Gastroesophageal sphincter (tissue), 4 donors: Measurements from ENCODE around the gene TNFRSF4. TPM values are rescaled to one million over a fixed set of nuclear protein-coding genes. Genes with fewer than 3 reads are reported as not detected.

Experiments
- ATAC-seq: fragments of 150-250 bp; one replicate; pipeline ENCODE4 v1.9.1; 2016; ENCODE audit warnings: mild to moderate bottlenecking, moderate library complexity
- H3K27ac ChIP-seq, 4 donors: fragments of 200-600 bp; sonication (generic) in 3 of 4; 1 replicate in 3 of 4; 2 replicates in 1 of 4; pipeline ENCODE4 v1.5.1; 2016 to 2019
- H3K27me3 ChIP-seq: fragments of 200-600 bp; sonication (generic); one replicate; pipeline ENCODE4 v1.5.1; 2019
- H3K36me3 ChIP-seq, 2 donors: fragments of 200-600 bp; sonication (generic); one replicate each; pipeline ENCODE4 v1.5.1; 2019; ENCODE audit warnings: control low read depth in 1 of 2
- H3K4me1 ChIP-seq, 3 donors: fragments of 200-600 bp; sonication (generic); 1 replicate in 2 of 3; 2 replicates in 1 of 3; pipeline ENCODE4 v1.5.1; 2016 to 2019; ENCODE audit warnings: control low read depth in 2 of 3
- H3K4me3 ChIP-seq, 2 donors: fragments of 200-600 bp; sonication (generic); one replicate each; pipeline ENCODE4 v1.5.1; 2019; ENCODE audit warnings: mild to moderate bottlenecking in 1 of 2, moderate library complexity in 1 of 2
- H3K9me3 ChIP-seq, 3 donors: fragments of 200-600 bp; sonication (generic); one replicate each; pipeline ENCODE4 v1.5.1; 2017 to 2019; ENCODE audit warnings: control low read depth in 2 of 3
- CTCF ChIP-seq, 4 experiments: fragments of 200-600 bp in 2 of 4; fragments of 450-650 bp in 2 of 4; sonication (generic) in 1 of 4; IDR thresholded peaks; one replicate each; pipeline ENCODE4 v1.5.1; 2017 to 2019; ENCODE audit warnings: antibody characterized with exemption in 4 of 4, mild to moderate bottlenecking in 2 of 4, moderate library complexity in 2 of 4
- EP300 ChIP-seq: sonication (generic); formaldehyde crosslinking; IDR thresholded peaks from one replicate; pipeline ENCODE4 v1.6.1; 2017; ENCODE audit warnings: antibody characterized with exemption, mild to moderate bottlenecking
- POLR2A ChIP-seq, 2 donors: fragments of 450-650 bp; IDR thresholded peaks; one replicate each; pipeline ENCODE4 v1.6.1; 2017; ENCODE audit warnings: antibody characterized with exemption in 2 of 2, mild to moderate bottlenecking in 2 of 2, moderate library complexity in 1 of 2
- POLR2AphosphoS5 ChIP-seq: sonication (generic); formaldehyde crosslinking; IDR thresholded peaks from one replicate; pipeline ENCODE4 v1.6.1; 2017; ENCODE audit warnings: antibody characterized with exemption
- WGBS, 2 donors: methylation state at CpG; one replicate each; pipeline ENCODE4 v1.1.5; 2018; ENCODE audit warnings: low coverage in 1 of 2; 5-methylcytosine and 5-hydroxymethylcytosine counted together
- total RNA-seq, 4 donors: library from RNA; depleted of rRNA; stranded (reverse); fragments of >200 nt; gene quantifications; one replicate each; pipeline ENCODE4 v1.1.0, GENCODE V29; 2016

Gene TNFRSF4
- total RNA-seq, 4 donors from 2014 or later: 0.93 to 1.6 (median 1.3) TPM

DNA sequence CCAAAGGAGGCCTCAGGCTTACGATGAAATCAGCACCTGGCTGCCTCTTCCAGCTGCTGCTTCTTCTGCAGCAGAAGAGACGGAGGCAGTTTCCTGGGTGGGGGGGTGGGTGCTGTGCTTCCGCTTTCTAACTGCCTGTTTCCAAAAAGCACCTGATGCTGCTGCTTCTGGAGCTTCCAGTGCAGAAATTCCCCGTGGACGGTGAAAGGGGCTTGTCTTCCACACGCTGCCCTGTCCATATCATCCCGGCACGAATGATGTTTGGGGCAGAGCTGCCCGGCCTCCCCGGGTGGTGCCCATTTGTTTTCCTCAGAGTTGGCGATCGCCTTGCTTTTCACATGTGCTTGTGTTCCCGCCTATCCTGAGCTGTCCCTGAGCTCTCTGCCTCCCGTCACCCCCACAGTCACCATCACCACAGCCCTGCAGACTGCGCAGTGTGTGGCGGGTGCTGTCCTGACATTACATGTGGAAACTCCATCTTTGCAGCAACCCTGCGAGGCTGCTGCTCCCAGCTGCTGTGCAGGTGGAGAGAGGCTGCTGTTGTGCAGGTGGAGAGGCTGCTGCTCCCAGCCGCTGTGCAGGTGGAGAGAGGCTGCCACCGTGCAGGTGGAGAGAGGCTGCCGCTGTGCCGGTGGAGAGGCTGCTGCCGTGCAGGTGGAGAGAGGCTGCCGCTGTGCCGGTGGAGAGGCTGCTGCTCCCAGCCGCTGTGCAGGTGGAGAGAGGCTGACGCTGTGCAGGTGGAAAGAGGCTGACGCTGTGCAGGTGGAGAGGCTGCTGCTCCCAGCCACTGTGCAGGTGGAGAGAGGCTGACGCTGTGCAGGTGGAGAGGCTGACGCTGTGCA is 38.5 kb downstream of the TNFRSF4 start:
- peaks cover 0 to 8% (median 0%) of the 10 kb centered on the region in 3 donors for H3K4me1 ChIP-seq
- H3K9me3 ChIP-seq: no peaks in the 10 kb centered on the region
- 66 to 78% methylated on average over 7 to 8 of the region's 29 CpGs for WGBS, 2 donors
- no peak for TF ChIP-seq EP300
- H3K36me3 ChIP-seq: no peaks in the 10 kb centered on the region
- H3K4me3 ChIP-seq: no peak overlapping the region
- ATAC-seq: no peak
- no peak overlapping the region for H3K27ac ChIP-seq
- peaks cover 100% of the 10 kb centered on the region for H3K27me3 ChIP-seq

- Histone ChIP-seq H3K27me3 (peaks cover 100% of the 10 kb centered on the region), H3K9me3 (no peaks in the 10 kb centered on the region), H3K4me1 (peaks cover 0 to 8% (median 0%) of the 10 kb centered on the region in 3 donors), H3K36me3 (no peaks in the 10 kb centered on the region), H3K4me3 (no peak within 1 kb of the TSS), H3K27ac (no peak within 1 kb of the TSS)
- TF ChIP-seq POLR2AphosphoS5 (no peak), POLR2A (IDR thresholded peaks at IDR 0.05) (no peak), CTCF (IDR thresholded peaks at IDR 0.05) (no peak), EP300 (no peak)
- peak; percentile 18 for ATAC-seq
- 14% methylated on average over 5 of the region's 35 CpGs; no CpG with 5 or more reads in 1 of the 2 donors for WGBS, 2 donors
These were observed 40.0 kb downstream of the TNFRSF4 start, which contains the start of gene TTLL10 for GRCh38 chr1:1173793-1174415. TSS of gene TTLL10 (plus strand) at chr1:1173880. CDS start at chr1:1179216, 5,336 bp downstream.

- no peak for ATAC-seq
These were observed 40.7 kb downstream of the TNFRSF4 start for GRCh38 chr1:1173061-1173792.

GRCh38 chr1:1171546-1172340 is 42.2 kb downstream of the TNFRSF4 start:
- Histone ChIP-seq H3K9me3 (no peaks in the 10 kb centered on the region), H3K27ac (no peak overlapping the region), H3K4me3 (no peak overlapping the region), H3K36me3 (no peaks in the 10 kb centered on the region), H3K4me1 (peaks cover 0 to 8% (median 0%) of the 10 kb centered on the region in 3 donors), H3K27me3 (peaks cover 100% of the 10 kb centered on the region)
- ATAC-seq: no peak
- 88% methylated on average over 4 of the region's 33 CpGs; no CpG with 5 or more reads in 1 of the 2 donors for WGBS, 2 donors
- TF ChIP-seq POLR2AphosphoS5 (no peak), EP300 (no peak)

More at GRCh38 chr1:1173061-1173792, 40.7 kb downstream of the TNFRSF4 start:
- Histone ChIP-seq H3K27me3 (peaks cover 100% of the 10 kb centered on the region), H3K36me3 (no peaks in the 10 kb centered on the region), H3K27ac (no peak overlapping the region), H3K4me3 (no peak overlapping the region), H3K9me3 (no peaks in the 10 kb centered on the region), H3K4me1 (peaks cover 0 to 8% (median 0%) of the 10 kb centered on the region in 3 donors)
- TF ChIP-seq POLR2A (IDR thresholded peaks at IDR 0.05) (no peak), CTCF (IDR thresholded peaks at IDR 0.05) (no peak), EP300 (no peak)
- 20 to 37% methylated on average over 1 to 8 of the region's 32 CpGs for WGBS, 2 donors

GRCh38 chr1:1171161-1171545 is 42.8 kb downstream of the TNFRSF4 start:
- TF ChIP-seq CTCF (IDR thresholded peaks at IDR 0.05) (no peak), POLR2A (IDR thresholded peaks at IDR 0.05) (no peak), POLR2AphosphoS5 (no peak), EP300 (no peak)
- H3K4me1 ChIP-seq: peaks cover 0 to 8% (median 0%) of the 10 kb centered on the region in 3 donors
- peaks cover 100% of the 10 kb centered on the region for H3K27me3 ChIP-seq
- no CpG with 5 or more reads among the region's 12 CpGs for WGBS, 2 donors
- H3K36me3 ChIP-seq: no peaks in the 10 kb centered on the region
- ATAC-seq: no peak
- no peak overlapping the region for H3K4me3 ChIP-seq
- H3K9me3 ChIP-seq: no peaks in the 10 kb centered on the region
- H3K27ac ChIP-seq: no peak overlapping the region
